Testis (tissue), 3 donors: ENCODE measurements around the gene GSTO2. TPM values are rescaled to one million over a fixed set of nuclear protein-coding genes. Genes with fewer than 3 reads are reported as not detected.

Experiments used
- DNase-seq: peaks from one replicate; pipeline ENCODE4 v3.0.0-alpha.2; 2019
- H3K27ac ChIP-seq, 2 donors: fragments of 200-600 bp; sonication (generic); one replicate each; pipeline ENCODE4 v1.5.1; 2019
- H3K27me3 ChIP-seq: fragments of 200-600 bp; sonication (generic); one replicate; pipeline ENCODE4 v1.5.1; 2019
- H3K36me3 ChIP-seq: fragments of 200-600 bp; sonication (generic); one replicate; pipeline ENCODE4 v1.5.1; 2017; ENCODE audit warnings: low read depth; ENCODE audit errors: missing control alignments
- H3K4me1 ChIP-seq: fragments of 200-600 bp; sonication (generic); one replicate; pipeline ENCODE4 v1.5.1; 2019
- H3K4me3 ChIP-seq, 2 donors: fragments of 200-600 bp; sonication (generic); one replicate each; pipeline ENCODE4 v1.5.1; 2017 to 2019
- H3K9me3 ChIP-seq: fragments of 200-600 bp; sonication (generic); one replicate; pipeline ENCODE4 v1.5.1; 2017
- POLR2A ChIP-seq: fragments of 450-650 bp; IDR thresholded peaks from one replicate; pipeline ENCODE4 v1.6.1; 2017; ENCODE audit warnings: antibody characterized with exemption, mild to moderate bottlenecking, moderate library complexity
- WGBS, 2 donors: methylation state at CpG; one replicate each; pipeline ENCODE4 v1.1.5; 2018; 5-methylcytosine and 5-hydroxymethylcytosine counted together
- intact Hi-C: fragments of 100-400 bp; cut with DNase I; formaldehyde crosslinking; loops from one replicate; pipeline ENCODE4 v1.15.1; 2023; ENCODE audit warnings: low total_unique reads
- polyA plus RNA-seq: library from polyadenylated mRNA; stranded (reverse); fragments of 350-450 nt; fragmentation: Illumina TruSeq; extraction: RNeasy Lipid Tissue Mini Kit (QIAGEN cat#74804); gene quantifications from one replicate; pipeline ENCODE4 v1.2.3, GENCODE V29; 2014; ENCODE audit warnings: low read depth, low replicate concordance; ENCODE audit not compliant: insufficient read depth
- total RNA-seq, 2 donors: library from RNA; depleted of rRNA; stranded (reverse); fragments of >200 nt; gene quantifications; one replicate each; pipeline ENCODE4 v1.2.3, GENCODE V29; 2016
- TF ChIP-seq, protein P1 (sequence below), 3 experiments: fragments of 450-650 bp in 2 of 3; fragments of 200-600 bp in 1 of 3; sonication (generic) in 1 of 3; IDR thresholded peaks; one replicate each; pipeline ENCODE4 v1.5.1; 2016 to 2019; ENCODE audit warnings: antibody characterized with exemption in 3 of 3, mild to moderate bottlenecking in 2 of 3, moderate library complexity in 1 of 3

The GSTO2 gene
- total and polyA plus RNA-seq, 3 donors from 2014 or later = 28.9 to 53.7 (median 51.7) TPM

DNA sequence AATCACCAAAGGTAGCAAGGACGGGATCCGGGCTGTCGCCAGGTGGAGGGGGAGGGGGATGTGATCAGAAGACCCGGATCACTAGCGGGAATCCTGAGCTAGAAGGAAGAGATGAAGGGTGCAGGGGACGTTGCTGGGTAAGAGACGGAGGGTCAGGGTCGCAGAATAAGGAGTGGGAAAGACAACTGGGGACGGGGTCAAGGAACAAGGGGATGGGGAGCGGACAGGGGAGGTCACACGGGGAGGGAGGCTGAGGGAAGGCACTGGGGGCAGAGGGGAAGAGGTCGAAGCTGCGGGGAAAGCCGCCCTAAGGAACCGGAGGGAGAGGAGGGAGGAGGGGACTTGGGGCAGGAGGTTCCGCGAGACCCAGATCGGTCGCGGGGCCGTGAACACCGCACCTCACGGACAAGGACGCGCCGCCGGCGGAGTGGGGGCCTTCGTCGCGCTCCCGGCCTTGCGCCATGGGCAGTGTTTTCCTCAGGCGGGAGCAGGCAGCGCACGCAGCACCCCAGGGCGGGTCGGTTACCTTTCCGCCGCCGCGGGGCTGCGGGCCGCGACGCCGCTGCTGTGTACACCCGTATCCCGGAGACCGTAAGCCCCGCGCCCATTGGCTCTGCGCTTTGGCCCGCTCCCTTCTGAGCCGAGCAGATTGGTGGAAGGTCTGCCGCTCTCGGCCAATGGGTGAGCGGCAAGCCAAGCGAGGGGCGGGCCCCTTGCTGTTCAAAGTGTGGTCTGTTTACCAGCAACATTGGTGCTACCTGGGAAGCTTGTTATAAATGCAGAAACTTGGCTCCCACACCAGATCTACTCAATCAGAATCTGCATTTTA, 37.0 kb upstream of the GSTO2 start, which contains the start of gene CFAP43:
TSS of gene CFAP43 (minus strand) at position 581 of the 829 bp plus-strand sequence. CDS start at position 463, 118 bp downstream.
- intact Hi-C loops = loop anchor here (5.0 kb wide), 1 partner anchor 110 kb away; the partner anchor contains the start of gene SFR1
- peak within 1 kb of the TSS; percentile 78 to 95 for H3K4me3 ChIP-seq
- peak within 1 kb of the TSS; percentile 64 to 73 for H3K27ac ChIP-seq
- H3K27me3 ChIP-seq = no peaks in the 10 kb centered on the region
- peaks cover 6% of the 10 kb centered on the region for H3K4me1 ChIP-seq
- 0 to 1% methylated on average over 22 to 57 of the region's 60 CpGs for WGBS, 2 donors
- no peaks in the 10 kb centered on the region for H3K36me3 ChIP-seq
- H3K9me3 ChIP-seq = no peaks in the 10 kb centered on the region
- peak; percentile 99 for DNase-seq
- TF ChIP-seq, protein P1, sequence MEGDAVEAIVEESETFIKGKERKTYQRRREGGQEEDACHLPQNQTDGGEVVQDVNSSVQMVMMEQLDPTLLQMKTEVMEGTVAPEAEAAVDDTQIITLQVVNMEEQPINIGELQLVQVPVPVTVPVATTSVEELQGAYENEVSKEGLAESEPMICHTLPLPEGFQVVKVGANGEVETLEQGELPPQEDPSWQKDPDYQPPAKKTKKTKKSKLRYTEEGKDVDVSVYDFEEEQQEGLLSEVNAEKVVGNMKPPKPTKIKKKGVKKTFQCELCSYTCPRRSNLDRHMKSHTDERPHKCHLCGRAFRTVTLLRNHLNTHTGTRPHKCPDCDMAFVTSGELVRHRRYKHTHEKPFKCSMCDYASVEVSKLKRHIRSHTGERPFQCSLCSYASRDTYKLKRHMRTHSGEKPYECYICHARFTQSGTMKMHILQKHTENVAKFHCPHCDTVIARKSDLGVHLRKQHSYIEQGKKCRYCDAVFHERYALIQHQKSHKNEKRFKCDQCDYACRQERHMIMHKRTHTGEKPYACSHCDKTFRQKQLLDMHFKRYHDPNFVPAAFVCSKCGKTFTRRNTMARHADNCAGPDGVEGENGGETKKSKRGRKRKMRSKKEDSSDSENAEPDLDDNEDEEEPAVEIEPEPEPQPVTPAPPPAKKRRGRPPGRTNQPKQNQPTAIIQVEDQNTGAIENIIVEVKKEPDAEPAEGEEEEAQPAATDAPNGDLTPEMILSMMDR (IDR thresholded peaks at IDR 0.05) = no peak
- no peak for TF ChIP-seq POLR2A

DNA sequence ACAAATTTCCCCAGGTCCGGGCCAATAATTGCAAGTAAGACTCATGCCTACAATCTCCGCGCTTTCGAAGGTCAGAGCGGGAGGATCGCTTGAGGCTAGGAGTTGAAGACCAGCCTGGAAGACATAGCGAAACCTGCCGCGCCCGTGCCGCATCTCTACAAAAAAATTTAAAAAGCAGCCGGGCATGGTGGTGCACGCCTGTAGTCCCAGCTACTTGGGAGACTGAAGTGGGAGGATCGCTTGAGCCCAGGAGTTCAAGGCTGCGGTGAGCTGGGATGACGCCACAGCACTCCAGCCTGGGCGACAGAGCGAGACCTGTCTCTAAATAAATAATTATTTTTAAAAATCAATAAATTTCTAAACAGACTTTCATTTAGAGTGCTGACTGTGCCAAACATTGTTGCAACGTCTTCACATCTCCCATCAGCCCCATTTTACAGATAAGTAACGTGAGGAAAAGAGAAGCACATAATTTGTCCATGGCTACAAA, 36.3 kb upstream of the GSTO2 start:
- H3K4me1 ChIP-seq = peaks cover 6% of the 10 kb centered on the region
- 6 to 12% methylated on average over 10 to 20 of the region's 20 CpGs for WGBS, 2 donors
- H3K4me3 ChIP-seq = peak overlapping the region; percentile 78 to 95
- no peaks in the 10 kb centered on the region for H3K27me3 ChIP-seq
- H3K9me3 ChIP-seq = no peaks in the 10 kb centered on the region
- TF ChIP-seq, protein P1 (IDR thresholded peaks at IDR 0.05) = no peak
- TF ChIP-seq POLR2A = no peak
- intact Hi-C loops = loop anchor here (5.0 kb wide), 1 partner anchor 110 kb away; the partner anchor contains the start of gene SFR1
- no peak for DNase-seq
- no peaks in the 10 kb centered on the region for H3K36me3 ChIP-seq
- no peak overlapping the region for H3K27ac ChIP-seq

DNA sequence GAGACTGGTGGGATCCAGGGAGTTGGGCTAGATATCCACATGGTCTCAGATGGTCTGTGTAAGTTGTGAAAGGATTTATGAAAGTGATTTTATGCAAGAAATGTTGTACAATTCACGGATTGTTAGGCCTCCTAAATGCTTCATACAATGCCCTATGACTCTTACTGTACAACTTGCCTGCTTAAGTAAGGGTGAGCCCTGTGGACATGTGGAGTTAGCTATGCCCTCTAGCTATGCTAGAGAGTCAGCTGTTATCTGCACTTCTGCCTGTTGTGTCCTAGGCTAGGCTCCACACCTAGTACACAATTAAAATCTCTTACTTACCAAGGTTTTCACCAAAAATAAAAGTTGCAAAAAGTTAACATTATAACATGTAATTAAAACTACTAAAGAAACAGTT, 35.2 kb upstream of the GSTO2 start:
- 61 to 79% methylated on average over 1 of the region's 1 CpG for WGBS, 2 donors
- Histone ChIP-seq H3K4me3 (no peak overlapping the region), H3K27ac (no peak overlapping the region), H3K4me1 (peaks cover 6% of the 10 kb centered on the region), H3K27me3 (no peaks in the 10 kb centered on the region), H3K36me3 (no peaks in the 10 kb centered on the region), H3K9me3 (no peaks in the 10 kb centered on the region)
- intact Hi-C loops = loop anchor here (5.0 kb wide), 1 partner anchor 112 kb away; the partner anchor contains the start of gene SFR1
- no peak for TF ChIP-seq POLR2A
- TF ChIP-seq, protein P1 (IDR thresholded peaks at IDR 0.05) = no peak
- no peak for DNase-seq

DNA sequence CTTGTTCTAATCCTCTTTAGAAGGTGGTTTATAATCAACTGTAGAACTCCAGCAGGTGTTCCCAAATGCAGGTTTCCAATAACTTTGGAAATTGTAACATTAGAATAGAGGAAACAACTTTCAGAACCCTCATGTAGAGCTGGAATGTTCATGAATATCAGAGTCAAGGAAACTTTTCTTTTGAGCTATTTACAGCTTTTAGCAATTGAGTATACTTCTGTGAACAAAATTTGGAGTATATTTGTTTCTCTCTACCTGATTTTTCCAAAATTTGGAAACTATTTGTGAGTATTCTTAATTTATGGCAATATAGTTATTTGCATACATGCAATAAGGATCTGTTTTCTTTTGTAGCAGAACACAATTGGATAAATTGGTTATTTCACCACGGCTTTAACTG, 34.0 kb upstream of the GSTO2 start:
- no peak overlapping the region for H3K27ac ChIP-seq
- H3K4me1 ChIP-seq = peaks cover 6% of the 10 kb centered on the region
- no peak for DNase-seq
- intact Hi-C loops = loop anchor here (5.0 kb wide), 1 partner anchor 113 kb away; the partner anchor contains the start of gene SFR1
- WGBS, 2 donors = 80 to 89% methylated on average over 1 of the region's 1 CpG
- H3K9me3 ChIP-seq = no peaks in the 10 kb centered on the region
- H3K36me3 ChIP-seq = no peaks in the 10 kb centered on the region
- no peak for TF ChIP-seq POLR2A
- TF ChIP-seq, protein P1 (IDR thresholded peaks at IDR 0.05) = no peak
- no peak overlapping the region for H3K4me3 ChIP-seq
- H3K27me3 ChIP-seq = no peaks in the 10 kb centered on the region
